Endothelial cell of umbilical vein (primary cell): Measurements from ENCODE around the gene OR13C4. TPM values are rescaled to one million over a fixed set of nuclear protein-coding genes. Genes with fewer than 3 reads are reported as not detected.

Experiments
- BruUV-seq: library from RNA; stranded (reverse); fragments of 400-500 nt; replicated peaks from 2 replicates; lab custom pipeline; 2021; lab: Mats Ljungman, UMichigan
- CTCF ChIA-PET: fragments of 300-600, 350-600 bp; sonication (Branson Sonifier 250); formaldehyde crosslinking; loops from one replicate; lab custom pipeline; 2021; ENCODE audit warnings: antibody characterized with exemption, inconsistent platforms; lab: Charles Lee
- POLR2A ChIA-PET: fragments of 300-600, 350-600 bp; sonication (Branson Sonifier 250); formaldehyde crosslinking; loops from one replicate; lab custom pipeline; 2021; ENCODE audit warnings: antibody characterized with exemption, inconsistent platforms; lab: Charles Lee
- DNase-seq: peaks from one replicate; pipeline ENCODE4 v3.0.0-alpha.2; 2011; ENCODE audit warnings: low read depth, low spot score
- FAIRE-seq: peaks from 2 replicates; lab custom pipeline; 2011; peaks lifted over from hg19 to GRCh38; lab: Jason Lieb, UNC
- H2AFZ ChIP-seq: 2 replicates; pipeline ENCODE4 v1.6.0; 2012; ENCODE audit warnings: low read depth, low read length, control low read depth, inconsistent platforms
- H3K27ac ChIP-seq: 2 replicates; pipeline ENCODE4 v1.5.1; 2011; ENCODE audit warnings: low read depth, mild to moderate bottlenecking, control low read depth, low read length, moderate library complexity; ENCODE audit not compliant: insufficient read depth
- H3K27me3 ChIP-seq, 2 experiments: 2 replicates each; pipeline versions ENCODE4 v1.6.0 to v1.6.1; 2011; ENCODE audit warnings: low read length in 2 of 2, mixed read lengths in 1 of 2; ENCODE audit not compliant: control insufficient read depth in 2 of 2, insufficient read depth in 2 of 2
- H3K36me3 ChIP-seq, 2 experiments: 2 replicates in 1 of 2; 3 replicates in 1 of 2; pipeline ENCODE4 v1.5.1; 2011; ENCODE audit warnings: low read length in 2 of 2, mild to moderate bottlenecking in 1 of 2, moderate library complexity in 1 of 2; ENCODE audit not compliant: control insufficient read depth in 2 of 2, insufficient read depth in 2 of 2; ENCODE audit errors: extremely low read depth in 1 of 2
- H3K4me1 ChIP-seq: 3 replicates; pipeline ENCODE4 v1.5.1; 2011; ENCODE audit warnings: mild to moderate bottlenecking, low read length; ENCODE audit not compliant: control insufficient read depth, insufficient read depth; ENCODE audit errors: extremely low read depth
- H3K4me2 ChIP-seq: 2 replicates; pipeline ENCODE4 v1.6.1; 2011; ENCODE audit warnings: low read length, control low read depth, mixed read lengths; ENCODE audit not compliant: insufficient read depth
- H3K4me3 ChIP-seq, 3 experiments: fragments of 200-600 bp in 1 of 3; sonication (generic), shearing (Covaris generic) in 1 of 3; replicated peaks in 1 of 3; 2 replicates each; pipeline ENCODE4 v1.5.1; 2011 to 2016; ENCODE audit warnings: control low read depth in 3 of 3, low read length in 3 of 3, mild to moderate bottlenecking in 2 of 3, inconsistent platforms in 1 of 3, low read depth in 1 of 3, moderate library complexity in 1 of 3; ENCODE audit not compliant: insufficient read depth in 1 of 3
- H3K79me2 ChIP-seq: 2 replicates; pipeline ENCODE4 v1.6.0; 2012; ENCODE audit warnings: low read length, inconsistent platforms; ENCODE audit not compliant: control insufficient read depth, insufficient read depth
- H3K9ac ChIP-seq: replicated peaks from 2 replicates; pipeline ENCODE3; 2011; ENCODE audit warnings: low read length, control low read depth; ENCODE audit not compliant: insufficient read depth; ENCODE audit errors: extremely low read depth
- H3K9me1 ChIP-seq: replicated peaks from 3 replicates; pipeline ENCODE4 v1.6.0; 2011; ENCODE audit warnings: mild to moderate bottlenecking, low read length; ENCODE audit not compliant: control insufficient read depth, insufficient read depth; ENCODE audit errors: extremely low read depth
- H3K9me3 ChIP-seq: replicated peaks from 2 replicates; pipeline ENCODE4 v1.5.1; 2012; ENCODE audit warnings: low read length, inconsistent platforms; ENCODE audit not compliant: control insufficient read depth, insufficient read depth
- H4K20me1 ChIP-seq: replicated peaks from 2 replicates; pipeline ENCODE3; 2011; ENCODE audit warnings: mild to moderate bottlenecking, low read length; ENCODE audit not compliant: control insufficient read depth, insufficient read depth; ENCODE audit errors: extremely low read depth
- CTCF ChIP-seq, 2 donors: IDR thresholded peaks; 1 replicate in 1 of 2; 2 replicates in 1 of 2; pipeline ENCODE4 v1.5.1; 2011; ENCODE audit warnings: low read length in 2 of 2, mild to moderate bottlenecking in 2 of 2, moderate library complexity in 2 of 2, control low read depth in 1 of 2, inconsistent platforms in 1 of 2, low read depth in 1 of 2; ENCODE audit not compliant: insufficient read depth in 1 of 2; ENCODE audit errors: extremely low read depth in 1 of 2
- EZH2 ChIP-seq: IDR thresholded peaks from 2 replicates; pipeline ENCODE4 v1.6.1; 2012; ENCODE audit warnings: borderline replicate concordance, low read depth, mild to moderate bottlenecking, moderate library complexity, low read length, inconsistent platforms; ENCODE audit not compliant: severe bottlenecking
- FOS ChIP-seq: IDR thresholded peaks from 2 replicates; pipeline ENCODE4 v1.6.1; 2011; ENCODE audit warnings: mild to moderate bottlenecking, low read length, moderate library complexity, borderline replicate concordance; ENCODE audit not compliant: insufficient read depth
- GATA2 ChIP-seq: IDR thresholded peaks from 2 replicates; pipeline ENCODE4 v1.7.0; 2011; ENCODE audit warnings: low read depth, mild to moderate bottlenecking, moderate library complexity, mixed read lengths, low read length; ENCODE audit not compliant: insufficient read length, insufficient read depth
- JUN ChIP-seq: IDR thresholded peaks from 2 replicates; pipeline ENCODE4 v1.6.1; 2011; ENCODE audit warnings: borderline replicate concordance, low read depth; ENCODE audit not compliant: insufficient read length, insufficient read depth
- MAX ChIP-seq: IDR thresholded peaks from 2 replicates; pipeline ENCODE4 v1.6.1; 2011; ENCODE audit not compliant: insufficient read depth, insufficient read length
- MYC ChIP-seq: IDR thresholded peaks from one replicate; pipeline ENCODE4 v1.6.1; 2011; ENCODE audit warnings: mild to moderate bottlenecking, low read depth, low read length
- POLR2A ChIP-seq: IDR thresholded peaks from 2 replicates; pipeline ENCODE4 v1.6.1; 2012; ENCODE audit warnings: low read depth, mild to moderate bottlenecking, control low read depth, low read length
- POLR2AphosphoS5 ChIP-seq: IDR thresholded peaks from 2 replicates; pipeline ENCODE4 v1.6.1; 2012; ENCODE audit warnings: low read depth, mild to moderate bottlenecking, control low read depth, low read length, moderate library complexity; ENCODE audit not compliant: insufficient read depth
- dilution Hi-C: fragments of 300-500 bp; cut with MboI; formaldehyde crosslinking; loops from one replicate; pipeline ENCODE4 v1.15.0; 2019; ENCODE audit warnings: low sequenced_read_pairs; ENCODE audit not compliant: extremely low pct_ligation_motif_present
- intact Hi-C: fragments of 100-400 bp; cut with micrococcal nuclease; formaldehyde crosslinking; loops from one replicate; pipeline ENCODE4 v1.10.0; 2022
- polyA plus RNA-seq, 4 experiments: library from polyadenylated mRNA; depleted of rRNA in 3 of 4; stranded (reverse) in 3 of 4; unstranded in 1 of 4; fragments of >200 nt; gene quantifications; 2 replicates each; pipeline versions ENCODE4 v1.2.1 to v1.2.3, GENCODE V29; 2011 to 2012; ENCODE audit warnings: missing spikeins in 1 of 4
- total RNA-seq: library from RNA; stranded (reverse); gene quantifications from 2 replicates; pipeline ENCODE4 v1.2.3, GENCODE V29; 2021

Gene OR13C4
- total and polyA plus RNA-seq, 2 donors (not counting 3 experiments of a cell fraction or from before 2014, with no cell fraction given): not detected

- no peak overlapping the region for H3K4me2 ChIP-seq
- DNase-seq (no peak), FAIRE-seq (peak; percentile 21)
- H2AFZ ChIP-seq: no peak overlapping the region
- H3K9ac ChIP-seq: no peak overlapping the region
- H3K9me1 ChIP-seq: no peaks in the 10 kb centered on the region
- no peaks in the 10 kb centered on the region for H3K27me3 ChIP-seq
- no peaks in the 10 kb centered on the region for H3K4me1 ChIP-seq
- BruUV-seq: no TSS peak
- H3K79me2 ChIP-seq: no peaks in the 10 kb centered on the region
- no peak overlapping the region for H3K4me3 ChIP-seq
- H3K36me3 ChIP-seq: no peaks in the 10 kb centered on the region
- TF ChIP-seq CTCF (IDR thresholded peaks at IDR 0.05; ENCODE audit: extremely low read depth in 1 of 2, insufficient read depth in 1 of 2, low read depth in 1 of 2, low read length in 2 of 2) (no peak), EZH2 (no peak), JUN (no peak), POLR2AphosphoS5 (no peak), GATA2 (no peak)
- no peak overlapping the region for H3K27ac ChIP-seq
- H3K9me3 ChIP-seq: peaks cover 3% of the 10 kb centered on the region
- intact Hi-C loops: no loop called here
- H4K20me1 ChIP-seq: no peaks in the 10 kb centered on the region
- ChIA-PET POLR2A (no interaction called here), CTCF (no interaction called here)
- dilution Hi-C loops: no loop called here
Measured at GRCh38 chr9:104514901-104515300, 12.1 kb downstream of the OR13C4 start.

GRCh38 chr9:104506565-104506964 lies 20.4 kb downstream of the OR13C4 start:
- Histone ChIP-seq H3K36me3 (no peaks in the 10 kb centered on the region), H2AFZ (no peak overlapping the region), H3K4me2 (no peak overlapping the region), H3K27ac (no peak overlapping the region), H4K20me1 (no peaks in the 10 kb centered on the region), H3K79me2 (no peaks in the 10 kb centered on the region), H3K9me3 (peaks cover 3% of the 10 kb centered on the region), H3K9me1 (no peaks in the 10 kb centered on the region), H3K4me1 (no peaks in the 10 kb centered on the region), H3K9ac (no peak overlapping the region), H3K27me3 (no peaks in the 10 kb centered on the region), H3K4me3 (no peak overlapping the region)
- no TSS peak for BruUV-seq
- dilution Hi-C loops (no loop called here), intact Hi-C loops (no loop called here)
- ChIA-PET POLR2A (no interaction called here), CTCF (no interaction called here)
- no peak for FAIRE-seq
- TF ChIP-seq EZH2: no peak
- TF ChIP-seq POLR2A: no peak
- TF ChIP-seq MAX: no peak
- no peak for TF ChIP-seq JUN
- no peak for TF ChIP-seq FOS
- no peak for TF ChIP-seq CTCF (IDR thresholded peaks at IDR 0.05; ENCODE audit: extremely low read depth in 1 of 2, insufficient read depth in 1 of 2, low read depth in 1 of 2, low read length in 2 of 2)
- TF ChIP-seq MYC: no peak
- no peak for TF ChIP-seq GATA2
- TF ChIP-seq POLR2AphosphoS5: no peak
- DNase-seq: no peak
